Cerebellar nuclear complex (tissue), 1 donor: ENCODE measurements around the gene FBXL16.
A peak's percentile ranks its signal among the peaks of the same experiment; 100 is the strongest.

ENCODE experiments used
- DNase-seq, 2 experiments: peaks; one replicate each; lab custom pipeline; 2025; lab: John Stamatoyannopoulos, UW

The FBXL16 gene

GRCh38 chr16:676913-677312 is 28.7 kb downstream of the FBXL16 start:
- DNase-seq, result no peak

- no peak for DNase-seq
Observed at GRCh38 chr16:676565-676902, 29.1 kb downstream of the FBXL16 start.

GRCh38 chr16:675884-676564 is 29.6 kb downstream of the FBXL16 start:
- DNase-seq, result no peak

GRCh38 chr16:674968-675883 is 30.4 kb downstream of the FBXL16 start, which contains the start of gene RHBDL1:
TSS of gene RHBDL1 (plus strand) at chr16:675671. CDS start at chr16:675791, 120 bp downstream.
- no peak for DNase-seq

GRCh38 chr16:674214-674881 is 31.3 kb downstream of the FBXL16 start:
- no peak for DNase-seq

- no peak for DNase-seq
Observed at GRCh38 chr16:673399-673991, 32.1 kb downstream of the FBXL16 start.

- no peak for DNase-seq
Observed at GRCh38 chr16:672851-673250, 32.8 kb downstream of the FBXL16 start.

GRCh38 chr16:672371-672770 is 33.2 kb downstream of the FBXL16 start:
- no peak for DNase-seq

GRCh38 chr16:671353-672131 is 34.1 kb downstream of the FBXL16 start:
- DNase-seq, result no peak

GRCh38 chr16:670485-671352 is 34.9 kb downstream of the FBXL16 start:
- DNase-seq, result no peak

- no peak for DNase-seq
Observed at GRCh38 chr16:669666-670065, 35.9 kb downstream of the FBXL16 start.

GRCh38 chr16:668519-669171 is 37.0 kb downstream of the FBXL16 start:
- no peak for DNase-seq

- DNase-seq, result peak; percentile 61 to 67
Observed at GRCh38 chr16:667780-668518, 37.7 kb downstream of the FBXL16 start, which contains the start of gene RHOT2. TSS of gene RHOT2 (plus strand) at chr16:668132. CDS start at chr16:668200, 68 bp downstream.

GRCh38 chr16:667113-667779 is 38.4 kb downstream of the FBXL16 start:
- DNase-seq, result no peak

GRCh38 chr16:666572-666971 is 39.0 kb downstream of the FBXL16 start:
- no peak for DNase-seq

GRCh38 chr16:662597-662996 is 43.0 kb downstream of the FBXL16 start:
- DNase-seq, result no peak

- no peak for DNase-seq
Observed at GRCh38 chr16:662095-662494, 43.5 kb downstream of the FBXL16 start.

- no peak for DNase-seq
Observed at GRCh38 chr16:661184-661821, 44.3 kb downstream of the FBXL16 start.
